Liver (tissue), 9 donors: ENCODE results near the gene TMEM53. TPM values are rescaled to one million over a fixed set of nuclear protein-coding genes. Genes with fewer than 3 reads are reported as not detected.
A peak's percentile ranks its signal among the peaks of the same experiment; 100 is the strongest.

Source experiments
- DNase-seq: peaks from one replicate; pipeline ENCODE4 v3.0.0-alpha.2; 2017; ENCODE audit warnings: low spot score
- H3K27ac ChIP-seq, 2 donors: one replicate each; pipeline ENCODE4 v1.7.0; 2013; ENCODE audit warnings: inconsistent platforms in 2 of 2, low read length in 2 of 2, control low read depth in 1 of 2, low read depth in 1 of 2, mild to moderate bottlenecking in 1 of 2
- H3K27me3 ChIP-seq, 4 donors: one replicate each; pipeline versions ENCODE4 v1.6.1 to v1.7.0; 2013; ENCODE audit warnings: low read length in 3 of 4, inconsistent platforms in 1 of 4, mild to moderate bottlenecking in 1 of 4, moderate library complexity in 1 of 4; ENCODE audit not compliant: control insufficient read depth in 4 of 4, insufficient read depth in 4 of 4
- H3K36me3 ChIP-seq, 4 donors: one replicate each; pipeline versions ENCODE4 v1.6.1 to v1.7.0; 2013; ENCODE audit warnings: low read length in 3 of 4, mild to moderate bottlenecking in 3 of 4, low read depth in 1 of 4, moderate library complexity in 1 of 4; ENCODE audit not compliant: control insufficient read depth in 4 of 4, insufficient read depth in 3 of 4
- H3K4me1 ChIP-seq, 4 donors: one replicate each; pipeline versions ENCODE4 v1.6.1 to v1.7.0; 2013; ENCODE audit warnings: low read length in 3 of 4, mild to moderate bottlenecking in 3 of 4, moderate library complexity in 1 of 4; ENCODE audit not compliant: control insufficient read depth in 4 of 4, insufficient read depth in 4 of 4
- H3K4me3 ChIP-seq, 3 donors: one replicate each; pipeline versions ENCODE4 v1.6.1 to v1.7.0; 2013; ENCODE audit warnings: low read length in 3 of 3, control low read depth in 1 of 3, low read depth in 1 of 3, mild to moderate bottlenecking in 1 of 3
- H3K9ac ChIP-seq, 2 donors: one replicate each; pipeline ENCODE4 v1.7.0; 2013; ENCODE audit warnings: low read length in 2 of 2, mild to moderate bottlenecking in 2 of 2, moderate library complexity in 2 of 2, control low read depth in 1 of 2, low read depth in 1 of 2
- H3K9me3 ChIP-seq, 4 donors: one replicate each; pipeline versions ENCODE4 v1.6.1 to v1.7.0; 2013; ENCODE audit warnings: low read length in 3 of 4; ENCODE audit not compliant: control insufficient read depth in 4 of 4
- CTCF ChIP-seq: fragments of 150-350 bp; IDR thresholded peaks from 2 replicates; pipeline ENCODE4 v1.5.1; 2017; ENCODE audit warnings: improper control_type of control experiment, low read depth, low read length; ENCODE audit not compliant: missing input control
- EGR1 ChIP-seq, 2 donors: IDR thresholded peaks; 2 replicates each; pipeline ENCODE4 v1.6.1; 2016 to 2018; ENCODE audit warnings: antibody characterized with exemption in 2 of 2, low read depth in 2 of 2
- FOXA1 ChIP-seq: IDR thresholded peaks from 2 replicates; pipeline ENCODE4 v1.6.1; 2016; ENCODE audit warnings: antibody characterized with exemption
- FOXA2 ChIP-seq: IDR thresholded peaks from 2 replicates; pipeline ENCODE4 v1.6.1; 2016; ENCODE audit warnings: antibody characterized with exemption
- GABPA ChIP-seq, 2 donors: IDR thresholded peaks in 1 of 2; conservative IDR thresholded peaks in 1 of 2; 2 replicates each; pipeline ENCODE4 v1.6.1; 2016; ENCODE audit warnings: antibody characterized with exemption in 2 of 2, mild to moderate bottlenecking in 1 of 2, moderate library complexity in 1 of 2
- HNF4A ChIP-seq, 2 donors: conservative IDR thresholded peaks; 2 replicates each; pipeline ENCODE4 v1.6.1; 2016; ENCODE audit warnings: antibody characterized with exemption in 2 of 2, mild to moderate bottlenecking in 2 of 2
- HNF4G ChIP-seq: IDR thresholded peaks from 2 replicates; pipeline ENCODE4 v1.6.1; 2016; ENCODE audit warnings: antibody characterized with exemption
- JUND ChIP-seq, 2 donors: IDR thresholded peaks; 2 replicates each; pipeline ENCODE4 v1.6.1; 2016; ENCODE audit warnings: antibody characterized with exemption in 2 of 2
- MAX ChIP-seq: IDR thresholded peaks from 2 replicates; pipeline ENCODE4 v1.6.1; 2016; ENCODE audit warnings: antibody characterized with exemption
- NR2F2 ChIP-seq: IDR thresholded peaks from 2 replicates; pipeline ENCODE4 v1.6.1; 2016; ENCODE audit warnings: antibody characterized with exemption
- RAD21 ChIP-seq, 2 donors: IDR thresholded peaks; 2 replicates each; pipeline ENCODE4 v1.6.1; 2016; ENCODE audit warnings: antibody characterized with exemption in 2 of 2, mild to moderate bottlenecking in 2 of 2
- REST ChIP-seq: IDR thresholded peaks from 2 replicates; pipeline ENCODE4 v1.6.1; 2016; ENCODE audit warnings: antibody characterized with exemption, mild to moderate bottlenecking
- RXRA ChIP-seq, 2 donors: IDR thresholded peaks; 2 replicates each; pipeline ENCODE4 v1.6.1; 2017 to 2018; ENCODE audit warnings: antibody characterized with exemption in 2 of 2, mild to moderate bottlenecking in 1 of 2
- SP1 ChIP-seq: IDR thresholded peaks from 2 replicates; pipeline ENCODE4 v1.6.1; 2018; ENCODE audit warnings: antibody characterized with exemption, mild to moderate bottlenecking
- TAF1 ChIP-seq: conservative IDR thresholded peaks from 2 replicates; pipeline ENCODE4 v1.6.1; 2016; ENCODE audit warnings: antibody characterized with exemption, mild to moderate bottlenecking
- ZBTB33 ChIP-seq: IDR thresholded peaks from 2 replicates; pipeline ENCODE4 v1.6.1; 2016; ENCODE audit warnings: antibody characterized with exemption
- WGBS: extraction: QIAGEN DNeasy Blood & Tissue Kit; methylation state at CpG from one replicate; pipeline ENCODE4 v1.1.7; 2013; 5-methylcytosine and 5-hydroxymethylcytosine counted together
- polyA plus RNA-seq, 2 donors: library from polyadenylated mRNA; stranded (reverse) in 1 of 2; unstranded in 1 of 2; fragments of 200-250 nt in 1 of 2; fragments of >200 nt in 1 of 2; fragmentation: Nextera tagmentation in 1 of 2; extraction: Ambion mirVana in 1 of 2; gene quantifications; one replicate each; pipeline versions ENCODE4 v1.2.1 to v1.2.3, GENCODE V29; 2013 to 2015
- total RNA-seq, 2 donors: library from RNA; depleted of rRNA; stranded (reverse); fragments of >200 nt; gene quantifications; one replicate each; pipeline ENCODE4 v1.2.3, GENCODE V29; 2014
- TF ChIP-seq, protein P1 (sequence below): IDR thresholded peaks from 2 replicates; pipeline ENCODE4 v1.6.1; 2016; ENCODE audit warnings: antibody characterized with exemption
- donor health status: healthy.
- donor health status: healthy.
- donor health status: healthy.
- donor health status: healthy.
- donor health status: healthy.

Gene TMEM53
- total and polyA plus RNA-seq, 4 donors: 9.9 to 89.2 (median 29.4) TPM

GRCh38 chr1:44694863-44695478, 20.7 kb upstream of the TMEM53 start:
- Histone ChIP-seq H3K4me3 (no peak overlapping the region), H3K36me3 (no peaks in the 10 kb centered on the region), H3K27me3 (no peaks in the 10 kb centered on the region), H3K4me1 (no peaks in the 10 kb centered on the region), H3K9ac (no peak overlapping the region), H3K9me3 (no peaks in the 10 kb centered on the region), H3K27ac (no peak overlapping the region)
- TF ChIP-seq GABPA (IDR thresholded peaks at IDR 0.05 in 1 of 2, conservative IDR thresholded peaks at IDR 0.05 in 1 of 2) (no peak), HNF4A (conservative IDR thresholded peaks at IDR 0.05) (peak in 1 of 2 donors; percentile 28), TAF1 (no peak), RAD21 (IDR thresholded peaks at IDR 0.05) (peak in 1 of 2 donors; percentile 50)
- no peak for DNase-seq
- WGBS: 89% methylated on average over 7 of the region's 7 CpGs

DNA sequence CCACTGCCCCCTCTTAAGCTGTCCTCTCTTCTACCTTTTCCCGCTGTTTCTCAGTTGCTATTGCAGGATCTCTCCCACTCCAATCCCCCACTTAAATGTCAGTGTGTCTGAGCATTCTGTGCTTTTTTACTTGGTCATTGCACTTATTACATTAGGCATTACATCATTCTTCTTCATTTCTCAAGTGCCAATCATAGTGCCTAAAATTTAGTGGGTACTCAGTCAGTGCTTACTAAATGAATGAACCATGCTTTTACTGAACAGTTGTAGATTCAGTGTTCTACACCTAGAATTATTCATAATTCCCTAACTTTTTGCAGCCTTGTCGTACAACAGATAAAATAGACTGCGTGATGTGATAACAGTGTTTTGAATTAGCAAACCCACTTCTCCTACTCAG, 19.6 kb upstream of the TMEM53 start:
- no peak overlapping the region for H3K27ac ChIP-seq
- no peaks in the 10 kb centered on the region for H3K9me3 ChIP-seq
- WGBS: 97% methylated on average over 3 of the region's 3 CpGs
- no peaks in the 10 kb centered on the region for H3K27me3 ChIP-seq
- no peak overlapping the region for H3K9ac ChIP-seq
- no peaks in the 10 kb centered on the region for H3K4me1 ChIP-seq
- DNase-seq: no peak
- no peaks in the 10 kb centered on the region for H3K36me3 ChIP-seq
- no peak overlapping the region for H3K4me3 ChIP-seq
- no peak for TF ChIP-seq RAD21 (IDR thresholded peaks at IDR 0.05)
- no peak for TF ChIP-seq HNF4G
- TF ChIP-seq MAX: no peak
- TF ChIP-seq EGR1 (IDR thresholded peaks at IDR 0.05; ENCODE audit: low read depth in 2 of 2): no peak
- TF ChIP-seq RXRA (IDR thresholded peaks at IDR 0.05): no peak
- TF ChIP-seq ZBTB33: no peak
- TF ChIP-seq FOXA2: no peak

- Histone ChIP-seq H3K9me3 (no peaks in the 10 kb centered on the region), H3K36me3 (no peaks in the 10 kb centered on the region), H3K27me3 (no peaks in the 10 kb centered on the region), H3K4me3 (no peak overlapping the region), H3K9ac (no peak overlapping the region), H3K27ac (no peak overlapping the region), H3K4me1 (no peaks in the 10 kb centered on the region)
- WGBS: 96% methylated on average over 2 of the region's 2 CpGs
- DNase-seq: no peak
- TF ChIP-seq EGR1 (IDR thresholded peaks at IDR 0.05; ENCODE audit: low read depth in 2 of 2): no peak
- no peak for TF ChIP-seq FOXA1
- TF ChIP-seq JUND (IDR thresholded peaks at IDR 0.05): no peak
- TF ChIP-seq NR2F2: no peak
- TF ChIP-seq SP1: no peak
- TF ChIP-seq, protein P1, sequence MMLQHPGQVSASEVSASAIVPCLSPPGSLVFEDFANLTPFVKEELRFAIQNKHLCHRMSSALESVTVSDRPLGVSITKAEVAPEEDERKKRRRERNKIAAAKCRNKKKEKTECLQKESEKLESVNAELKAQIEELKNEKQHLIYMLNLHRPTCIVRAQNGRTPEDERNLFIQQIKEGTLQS: no peak
- TF ChIP-seq ZBTB33: no peak
- no peak for TF ChIP-seq HNF4G
- no peak for TF ChIP-seq CTCF
- TF ChIP-seq GABPA (IDR thresholded peaks at IDR 0.05 in 1 of 2, conservative IDR thresholded peaks at IDR 0.05 in 1 of 2): no peak
- TF ChIP-seq MAX: no peak
- no peak for TF ChIP-seq TAF1
- TF ChIP-seq REST: no peak
- no peak for TF ChIP-seq RAD21 (IDR thresholded peaks at IDR 0.05)
- TF ChIP-seq HNF4A (conservative IDR thresholded peaks at IDR 0.05): no peak
- TF ChIP-seq RXRA (IDR thresholded peaks at IDR 0.05): no peak
Measured at GRCh38 chr1:44693159-44693558, 18.9 kb upstream of the TMEM53 start.
